OCI-LY3 (cell line): ENCODE measurements around the gene SUGP2.

Source experiments
- H2AFZ ChIP-seq: fragments of 200-600, 300-600 bp; shearing (Covaris generic); 2 replicates; pipeline ENCODE4 v1.6.0; 2014; ENCODE audit warnings: antibody characterized with exemption, low read depth, low read length
- H3K27ac ChIP-seq: fragments of 200-600, 300-600 bp; sonication (generic); 2 replicates; pipeline ENCODE4 v1.5.1; 2014; ENCODE audit warnings: mild to moderate bottlenecking, low read length, moderate library complexity, mixed read lengths
- H3K27me3 ChIP-seq: fragments of 200-600, 300-600 bp; sonication (generic); 2 replicates; pipeline ENCODE4 v1.6.1; 2014; ENCODE audit warnings: low read depth, low read length, mixed read lengths
- H3K36me3 ChIP-seq: fragments of 200-600, 300-600 bp; sonication (generic); replicated peaks from 2 replicates; pipeline ENCODE3; 2014; ENCODE audit warnings: low read depth, low read length, mixed read lengths
- H3K4me1 ChIP-seq: fragments of 300-600, 200-600 bp; sonication (generic); 2 replicates; pipeline ENCODE4 v1.6.1; 2014; ENCODE audit warnings: low read length, mixed read lengths
- H3K4me2 ChIP-seq: fragments of 200-600, 300-600 bp; sonication (generic); 2 replicates; pipeline ENCODE4 v1.6.1; 2014; ENCODE audit warnings: low read length, mixed read lengths
- H3K4me3 ChIP-seq: fragments of 300-600, 200-600 bp; sonication (generic); 2 replicates; pipeline ENCODE4 v1.5.1; 2014; ENCODE audit warnings: antibody characterized with exemption, mild to moderate bottlenecking, low read length, moderate library complexity
- H3K79me2 ChIP-seq: fragments of 300-600, 200-600 bp; shearing (Covaris generic); 2 replicates; pipeline ENCODE4 v1.6.1; 2014; ENCODE audit warnings: mild to moderate bottlenecking, low read length, mixed read lengths
- H3K9ac ChIP-seq: fragments of 300-600, 200-600 bp; shearing (Covaris generic); 2 replicates; pipeline ENCODE4 v1.6.0; 2014; ENCODE audit warnings: mild to moderate bottlenecking, low read length, moderate library complexity
- H3K9me3 ChIP-seq: fragments of 200-600, 300-600 bp; shearing (Covaris generic); 2 replicates; pipeline ENCODE4 v1.6.1; 2014; ENCODE audit warnings: low read length, mixed read lengths; ENCODE audit not compliant: insufficient read depth
- H4K20me1 ChIP-seq: fragments of 200-600, 300-600 bp; sonication (generic); 2 replicates; pipeline ENCODE4 v1.6.1; 2016; ENCODE audit warnings: low read length, mixed read lengths; ENCODE audit not compliant: insufficient read depth
- EZH2phosphoT487 ChIP-seq: fragments of 200-600 bp; shearing (Covaris generic); IDR thresholded peaks from 2 replicates; pipeline ENCODE4 v1.6.1; 2018; ENCODE audit warnings: antibody characterized with exemption, mixed run types, low read depth
- TF ChIP-seq, protein P1 (sequence below): fragments of 200-600, 300-600 bp; sonication (generic); IDR thresholded peaks from 2 replicates; pipeline ENCODE4 v1.5.1; 2014; ENCODE audit warnings: antibody characterized with exemption, low read length, low read depth

SUGP2 gene

DNA sequence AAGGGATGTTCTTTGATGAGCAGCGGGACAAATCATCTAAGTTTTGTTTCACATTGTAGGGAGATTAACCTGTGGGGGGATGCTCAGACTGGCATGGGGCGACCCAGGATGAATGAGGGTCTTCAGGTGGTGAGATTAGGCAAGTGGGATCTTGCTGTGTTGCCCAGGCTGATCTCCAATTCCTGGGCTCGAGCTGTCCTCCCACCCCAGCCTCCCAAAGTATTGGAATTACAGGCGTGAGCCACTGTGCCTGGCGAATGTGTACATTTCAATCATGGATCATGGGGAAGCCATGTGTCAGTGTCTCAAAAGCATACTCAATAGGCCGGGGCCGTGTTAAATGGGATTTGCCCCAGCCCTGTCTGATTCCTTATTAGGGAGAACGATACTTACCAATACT lies 38.6 kb upstream of the SUGP2 start:
- no peaks in the 10 kb centered on the region for H3K4me1 ChIP-seq
- no peak for TF ChIP-seq EZH2phosphoT487
- TF ChIP-seq, protein P1, sequence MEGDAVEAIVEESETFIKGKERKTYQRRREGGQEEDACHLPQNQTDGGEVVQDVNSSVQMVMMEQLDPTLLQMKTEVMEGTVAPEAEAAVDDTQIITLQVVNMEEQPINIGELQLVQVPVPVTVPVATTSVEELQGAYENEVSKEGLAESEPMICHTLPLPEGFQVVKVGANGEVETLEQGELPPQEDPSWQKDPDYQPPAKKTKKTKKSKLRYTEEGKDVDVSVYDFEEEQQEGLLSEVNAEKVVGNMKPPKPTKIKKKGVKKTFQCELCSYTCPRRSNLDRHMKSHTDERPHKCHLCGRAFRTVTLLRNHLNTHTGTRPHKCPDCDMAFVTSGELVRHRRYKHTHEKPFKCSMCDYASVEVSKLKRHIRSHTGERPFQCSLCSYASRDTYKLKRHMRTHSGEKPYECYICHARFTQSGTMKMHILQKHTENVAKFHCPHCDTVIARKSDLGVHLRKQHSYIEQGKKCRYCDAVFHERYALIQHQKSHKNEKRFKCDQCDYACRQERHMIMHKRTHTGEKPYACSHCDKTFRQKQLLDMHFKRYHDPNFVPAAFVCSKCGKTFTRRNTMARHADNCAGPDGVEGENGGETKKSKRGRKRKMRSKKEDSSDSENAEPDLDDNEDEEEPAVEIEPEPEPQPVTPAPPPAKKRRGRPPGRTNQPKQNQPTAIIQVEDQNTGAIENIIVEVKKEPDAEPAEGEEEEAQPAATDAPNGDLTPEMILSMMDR: no peak
- no peaks in the 10 kb centered on the region for H4K20me1 ChIP-seq
- no peaks in the 10 kb centered on the region for H3K79me2 ChIP-seq
- no peak overlapping the region for H3K27ac ChIP-seq
- no peak overlapping the region for H3K9ac ChIP-seq
- H3K9me3 ChIP-seq: no peaks in the 10 kb centered on the region
- no peak overlapping the region for H2AFZ ChIP-seq
- H3K27me3 ChIP-seq: no peaks in the 10 kb centered on the region
- no peaks in the 10 kb centered on the region for H3K36me3 ChIP-seq
- H3K4me2 ChIP-seq: no peak overlapping the region
- no peak overlapping the region for H3K4me3 ChIP-seq

- Histone ChIP-seq H2AFZ (no peak overlapping the region), H3K4me1 (peaks cover 11% of the 10 kb centered on the region), H3K4me3 (no peak overlapping the region), H3K4me2 (no peak overlapping the region), H3K79me2 (no peaks in the 10 kb centered on the region), H4K20me1 (no peaks in the 10 kb centered on the region), H3K27me3 (no peaks in the 10 kb centered on the region), H3K36me3 (no peaks in the 10 kb centered on the region), H3K9ac (no peak overlapping the region), H3K9me3 (no peaks in the 10 kb centered on the region), H3K27ac (no peak overlapping the region)
- TF ChIP-seq EZH2phosphoT487: no peak
- TF ChIP-seq, protein P1: no peak
Observed at GRCh38 chr19:19068659-19069654, 35.6 kb upstream of the SUGP2 start.

- no peak for TF ChIP-seq EZH2phosphoT487
- TF ChIP-seq, protein P1: no peak
- H3K9ac ChIP-seq: no peak overlapping the region
- H3K27me3 ChIP-seq: no peaks in the 10 kb centered on the region
- no peaks in the 10 kb centered on the region for H3K36me3 ChIP-seq
- no peak overlapping the region for H3K4me3 ChIP-seq
- H3K79me2 ChIP-seq: no peaks in the 10 kb centered on the region
- no peaks in the 10 kb centered on the region for H3K9me3 ChIP-seq
- H4K20me1 ChIP-seq: no peaks in the 10 kb centered on the region
- H3K4me2 ChIP-seq: no peak overlapping the region
- H2AFZ ChIP-seq: no peak overlapping the region
- H3K27ac ChIP-seq: no peak overlapping the region
- H3K4me1 ChIP-seq: peaks cover 15% of the 10 kb centered on the region
Observed at GRCh38 chr19:19067276-19068072, 34.2 kb upstream of the SUGP2 start.
